ENCODE data around the gene CEP20.

DNA sequence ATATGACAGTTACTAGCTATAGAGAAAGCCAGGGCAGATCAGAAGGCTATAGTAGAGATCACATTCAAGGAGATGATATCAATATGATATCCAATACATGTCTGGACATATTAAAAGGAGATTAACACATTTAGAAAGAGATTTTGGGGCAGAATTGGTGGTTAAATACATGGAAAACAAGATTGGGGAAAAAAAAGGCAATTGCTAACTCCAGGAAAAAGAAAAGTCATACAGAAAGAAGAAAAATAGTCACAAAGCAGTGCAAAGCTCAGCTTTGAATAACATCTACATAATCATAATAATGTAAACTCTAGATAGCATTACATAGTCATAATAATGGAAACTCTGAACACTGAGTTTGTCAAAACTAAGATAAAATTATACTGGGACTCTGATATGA lies 72.2 kb downstream of the CEP20 start:
- TF ChIP-seq, protein P1, sequence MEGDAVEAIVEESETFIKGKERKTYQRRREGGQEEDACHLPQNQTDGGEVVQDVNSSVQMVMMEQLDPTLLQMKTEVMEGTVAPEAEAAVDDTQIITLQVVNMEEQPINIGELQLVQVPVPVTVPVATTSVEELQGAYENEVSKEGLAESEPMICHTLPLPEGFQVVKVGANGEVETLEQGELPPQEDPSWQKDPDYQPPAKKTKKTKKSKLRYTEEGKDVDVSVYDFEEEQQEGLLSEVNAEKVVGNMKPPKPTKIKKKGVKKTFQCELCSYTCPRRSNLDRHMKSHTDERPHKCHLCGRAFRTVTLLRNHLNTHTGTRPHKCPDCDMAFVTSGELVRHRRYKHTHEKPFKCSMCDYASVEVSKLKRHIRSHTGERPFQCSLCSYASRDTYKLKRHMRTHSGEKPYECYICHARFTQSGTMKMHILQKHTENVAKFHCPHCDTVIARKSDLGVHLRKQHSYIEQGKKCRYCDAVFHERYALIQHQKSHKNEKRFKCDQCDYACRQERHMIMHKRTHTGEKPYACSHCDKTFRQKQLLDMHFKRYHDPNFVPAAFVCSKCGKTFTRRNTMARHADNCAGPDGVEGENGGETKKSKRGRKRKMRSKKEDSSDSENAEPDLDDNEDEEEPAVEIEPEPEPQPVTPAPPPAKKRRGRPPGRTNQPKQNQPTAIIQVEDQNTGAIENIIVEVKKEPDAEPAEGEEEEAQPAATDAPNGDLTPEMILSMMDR (IDR thresholded peaks at IDR 0.05) = no peak
- TF ChIP-seq EZH2 (IDR thresholded peaks at IDR 0.05; ENCODE audit: borderline replicate concordance, insufficient read depth, low read depth, low read length, poor library complexity, severe bottlenecking) = no peak

All from B cell (primary cell).